ENCODE data around the gene ALG10B. TPM values are rescaled to one million over a fixed set of nuclear protein-coding genes. Genes with fewer than 3 reads are reported as not detected.

The ALG10B gene
- total and polyA plus RNA-seq, 2 of the 4 experiments (the other 2 are of a cell fraction), result 2.9 to 3.6 TPM

GRCh38 chr12:38279756-38280155 lies 36.8 kb upstream of the ALG10B start (continued):
- TF ChIP-seq RAD21 (IDR thresholded peaks at IDR 0.05; ENCODE audit: low read length) (no peak), MAFK (IDR thresholded peaks at IDR 0.05; ENCODE audit: low read depth, low read length) (no peak), POLR2A (IDR thresholded peaks at IDR 0.05; ENCODE audit: low read depth, low read length) (no peak), FOS (IDR thresholded peaks at IDR 0.05; ENCODE audit: low read depth, low read length) (no peak)

GRCh38 chr12:38282886-38283285 lies 33.7 kb upstream of the ALG10B start:
- Histone ChIP-seq H3K9me3 (ENCODE audit: control insufficient read depth, insufficient read depth, low read length) (0 out of 2 replicates have a peak, but pooled peaks cover 1% of the 10 kb centered on the region), H3K18ac (ENCODE audit: low read depth, low read length) (no peak overlapping the region), H2BK5ac (ENCODE audit: low read depth, low read length, poor library complexity, severe bottlenecking) (no peak overlapping the region), H3K4me1 (ENCODE audit: control insufficient read depth, insufficient read depth, low read length) (no peaks in the 10 kb centered on the region), H3K36me3 (ENCODE audit: control insufficient read depth, insufficient read depth, low read length) (no peaks in the 10 kb centered on the region), H3K14ac (replicated peaks; ENCODE audit: low read depth, low read length) (no peak overlapping the region), H3K9ac (ENCODE audit: low read depth, low read length) (no peak overlapping the region), H2AK9ac (replicated peaks; ENCODE audit: low read depth, low read length, poor library complexity) (no peak overlapping the region), H3K4me2 (ENCODE audit: low read depth, low read length) (no peak overlapping the region), H4K91ac (ENCODE audit: insufficient read depth, low read depth, low read length) (no peak overlapping the region), H2BK15ac (ENCODE audit: low read depth, low read length) (no peak overlapping the region), H2AK5ac (ENCODE audit: low read depth, low read length) (no peak overlapping the region), H4K5ac (ENCODE audit: low read depth, low read length) (no peak overlapping the region), H3K27me3 (ENCODE audit: control insufficient read depth, insufficient read depth, low read length) (no peaks in the 10 kb centered on the region), H2BK120ac (ENCODE audit: low read depth, low read length) (no peak overlapping the region), H3K9me1 (ENCODE audit: insufficient read depth, low read length) (no peaks in the 10 kb centered on the region), H3K56ac (ENCODE audit: extremely low read depth, insufficient read depth, low read length) (no peak overlapping the region), H3K27ac (ENCODE audit: insufficient read depth, low read length) (no peak overlapping the region), H3K4me3 (ENCODE audit: insufficient read depth, low read depth, low read length) (no peak overlapping the region), H3K23ac (ENCODE audit: low read depth, low read length) (no peak overlapping the region), H2BK20ac (ENCODE audit: low read depth, low read length) (no peak overlapping the region), H3K79me1 (ENCODE audit: low read depth in 1 of 2, low read length in 2 of 2) (no peaks in the 10 kb centered on the region), H2AFZ (replicated peaks; ENCODE audit: low read length, poor library complexity) (no peak overlapping the region), H4K20me1 (ENCODE audit: insufficient read depth, low read length) (no peaks in the 10 kb centered on the region), H4K8ac (ENCODE audit: low read depth in 2 of 2, low read length in 2 of 2) (no peak overlapping the region), H3K4ac (ENCODE audit: low read depth, low read length) (no peak overlapping the region)
- in situ Hi-C loops (cut with MboI; ENCODE audit: low sequenced_read_pairs) (no loop called here), intact Hi-C loops (cut with micrococcal nuclease) (no loop called here), dilution Hi-C loops (cut with HindIII; ENCODE audit: low sequenced_read_pairs, unreplicated experiment) (no loop called here)
- TF ChIP-seq MAFK (IDR thresholded peaks at IDR 0.05; ENCODE audit: low read depth, low read length), result no peak
- TF ChIP-seq, protein P1, sequence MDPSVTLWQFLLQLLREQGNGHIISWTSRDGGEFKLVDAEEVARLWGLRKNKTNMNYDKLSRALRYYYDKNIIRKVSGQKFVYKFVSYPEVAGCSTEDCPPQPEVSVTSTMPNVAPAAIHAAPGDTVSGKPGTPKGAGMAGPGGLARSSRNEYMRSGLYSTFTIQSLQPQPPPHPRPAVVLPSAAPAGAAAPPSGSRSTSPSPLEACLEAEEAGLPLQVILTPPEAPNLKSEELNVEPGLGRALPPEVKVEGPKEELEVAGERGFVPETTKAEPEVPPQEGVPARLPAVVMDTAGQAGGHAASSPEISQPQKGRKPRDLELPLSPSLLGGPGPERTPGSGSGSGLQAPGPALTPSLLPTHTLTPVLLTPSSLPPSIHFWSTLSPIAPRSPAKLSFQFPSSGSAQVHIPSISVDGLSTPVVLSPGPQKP (IDR thresholded peaks at IDR 0.05; ENCODE audit: borderline replicate concordance, low read depth, low read length), result no peak
- TF ChIP-seq RFX5 (IDR thresholded peaks at IDR 0.05; ENCODE audit: low read depth, low read length), result no peak
- TF ChIP-seq CHD1 (IDR thresholded peaks at IDR 0.05; ENCODE audit: low read depth, low read length), result no peak
- TF ChIP-seq FOS (IDR thresholded peaks at IDR 0.05; ENCODE audit: low read depth, low read length), result no peak
- ChIA-PET POLR2A (ENCODE audit: unreplicated experiment) (no interaction called here), CTCF (no interaction called here)
- ATAC-seq (ENCODE audit: low read depth) (no peak), DNase-seq (no peak)
- BruUV-seq (replicated peaks), result no TSS peak
